ENCODE results near the gene TMEM212. TPM values are rescaled to one million over a fixed set of nuclear protein-coding genes. Genes with fewer than 3 reads are reported as not detected.

Gene TMEM212
- total RNA-seq, 1 donor from 2014 or later: not detected

GRCh38 chr3:171871392-171872274, 28.5 kb downstream of the TMEM212 start:
- H3K4me1 Mint-ChIP-seq (ENCODE audit: low read depth, unreplicated experiment): no peaks in the 10 kb centered on the region
- H3K4me3 Mint-ChIP-seq (ENCODE audit: unreplicated experiment): no peak overlapping the region
- H3K27ac Mint-ChIP-seq (ENCODE audit: unreplicated experiment): no peak overlapping the region
- H3K36me3 Mint-ChIP-seq (ENCODE audit: unreplicated experiment): no peaks in the 10 kb centered on the region
- no peaks in the 10 kb centered on the region for H3K9me3 Mint-ChIP-seq (ENCODE audit: unreplicated experiment)
- TF ChIP-seq CTCF (IDR thresholded peaks at IDR 0.05; ENCODE audit: partially characterized antibody, unreplicated experiment): no peak
- no peak for DNase-seq
- H3K27me3 Mint-ChIP-seq (ENCODE audit: unreplicated experiment): no peaks in the 10 kb centered on the region

DNA sequence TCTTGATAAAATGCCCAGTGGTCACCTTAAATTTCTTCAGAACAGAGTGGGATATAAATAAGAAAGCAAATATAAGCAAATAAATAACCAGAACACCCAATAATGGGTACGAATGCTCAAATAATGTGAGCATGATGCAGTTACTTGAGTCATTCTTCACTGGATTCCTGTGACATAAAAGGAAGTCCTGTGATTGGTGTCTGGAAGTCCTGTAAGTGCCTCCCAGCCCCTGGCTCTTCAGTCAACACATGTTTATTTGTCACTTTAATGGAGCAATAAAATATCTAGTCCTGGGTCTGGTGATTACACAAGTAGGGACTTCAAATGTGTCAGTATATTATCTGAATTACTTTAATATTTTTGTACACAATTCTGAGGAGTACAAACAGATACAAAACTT, 30.4 kb downstream of the TMEM212 start:
- no peaks in the 10 kb centered on the region for H3K27me3 Mint-ChIP-seq (ENCODE audit: unreplicated experiment)
- H3K4me3 Mint-ChIP-seq (ENCODE audit: unreplicated experiment): no peak overlapping the region
- H3K4me1 Mint-ChIP-seq (ENCODE audit: low read depth, unreplicated experiment): no peaks in the 10 kb centered on the region
- no peak overlapping the region for H3K27ac Mint-ChIP-seq (ENCODE audit: unreplicated experiment)
- no peak for DNase-seq
- TF ChIP-seq CTCF (IDR thresholded peaks at IDR 0.05; ENCODE audit: partially characterized antibody, unreplicated experiment): no peak
- no peaks in the 10 kb centered on the region for H3K36me3 Mint-ChIP-seq (ENCODE audit: unreplicated experiment)
- H3K9me3 Mint-ChIP-seq (ENCODE audit: unreplicated experiment): no peaks in the 10 kb centered on the region

GRCh38 chr3:171874251-171874681, 31.1 kb downstream of the TMEM212 start:
- Mint-ChIP-seq H3K9me3 (ENCODE audit: unreplicated experiment) (no peaks in the 10 kb centered on the region), H3K4me3 (ENCODE audit: unreplicated experiment) (no peak overlapping the region), H3K36me3 (ENCODE audit: unreplicated experiment) (no peaks in the 10 kb centered on the region), H3K4me1 (ENCODE audit: low read depth, unreplicated experiment) (peaks cover under 1% of the 10 kb centered on the region), H3K27me3 (ENCODE audit: unreplicated experiment) (no peaks in the 10 kb centered on the region), H3K27ac (ENCODE audit: unreplicated experiment) (no peak overlapping the region)
- DNase-seq: no peak
- no peak for TF ChIP-seq CTCF (IDR thresholded peaks at IDR 0.05; ENCODE audit: partially characterized antibody, unreplicated experiment)

- Mint-ChIP-seq H3K9me3 (ENCODE audit: unreplicated experiment) (no peaks in the 10 kb centered on the region), H3K36me3 (ENCODE audit: unreplicated experiment) (no peaks in the 10 kb centered on the region), H3K27ac (ENCODE audit: unreplicated experiment) (no peak overlapping the region), H3K4me3 (ENCODE audit: unreplicated experiment) (no peak overlapping the region), H3K4me1 (ENCODE audit: low read depth, unreplicated experiment) (peaks cover 3% of the 10 kb centered on the region), H3K27me3 (ENCODE audit: unreplicated experiment) (no peaks in the 10 kb centered on the region)
- no peak for DNase-seq
- TF ChIP-seq CTCF (IDR thresholded peaks at IDR 0.05; ENCODE audit: partially characterized antibody, unreplicated experiment): no peak
Measured at GRCh38 chr3:171874879-171875278, 31.7 kb downstream of the TMEM212 start.

DNA sequence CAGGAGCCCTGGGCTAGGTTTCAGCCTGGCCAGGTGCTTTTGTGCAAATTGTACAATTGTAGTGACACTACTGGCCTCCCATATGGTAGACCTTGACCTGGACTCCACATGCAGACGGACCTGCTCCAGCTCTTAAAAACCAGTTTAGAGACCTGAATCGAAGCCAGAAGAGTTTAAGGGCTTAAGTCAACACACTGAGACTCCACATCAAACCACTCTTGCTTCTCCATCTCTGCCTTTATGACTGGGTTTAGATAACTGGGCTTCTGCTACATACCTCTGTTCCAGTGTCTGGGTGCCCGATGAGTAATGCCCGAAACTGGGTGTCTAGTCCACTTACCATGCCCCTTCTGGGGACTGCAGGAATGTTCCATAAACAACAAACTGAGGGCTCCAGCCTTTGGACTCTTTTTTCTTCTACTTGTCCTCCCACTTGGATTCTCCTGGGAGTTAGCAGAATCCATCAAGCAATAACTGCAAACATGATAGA, 32.8 kb downstream of the TMEM212 start:
- no peaks in the 10 kb centered on the region for H3K36me3 Mint-ChIP-seq (ENCODE audit: unreplicated experiment)
- H3K4me3 Mint-ChIP-seq (ENCODE audit: unreplicated experiment): no peak overlapping the region
- no peak overlapping the region for H3K27ac Mint-ChIP-seq (ENCODE audit: unreplicated experiment)
- H3K4me1 Mint-ChIP-seq (ENCODE audit: low read depth, unreplicated experiment): peaks cover 3% of the 10 kb centered on the region
- no peak for DNase-seq
- TF ChIP-seq CTCF (IDR thresholded peaks at IDR 0.05; ENCODE audit: partially characterized antibody, unreplicated experiment): no peak
- no peaks in the 10 kb centered on the region for H3K9me3 Mint-ChIP-seq (ENCODE audit: unreplicated experiment)
- no peaks in the 10 kb centered on the region for H3K27me3 Mint-ChIP-seq (ENCODE audit: unreplicated experiment)

Data from glutamatergic neuron (in vitro differentiated cells).